HG02884 (cell line): ENCODE results near the gene SERPINA5.

Experiments used
- ATAC-seq: cut with Tn5 transposase; IDR thresholded peaks from one replicate; pipeline ENCODE4 v1.9.1; 2021; ENCODE audit warnings: mild to moderate bottlenecking, moderate library complexity; ENCODE audit not compliant: unreplicated experiment

Gene SERPINA5

DNA sequence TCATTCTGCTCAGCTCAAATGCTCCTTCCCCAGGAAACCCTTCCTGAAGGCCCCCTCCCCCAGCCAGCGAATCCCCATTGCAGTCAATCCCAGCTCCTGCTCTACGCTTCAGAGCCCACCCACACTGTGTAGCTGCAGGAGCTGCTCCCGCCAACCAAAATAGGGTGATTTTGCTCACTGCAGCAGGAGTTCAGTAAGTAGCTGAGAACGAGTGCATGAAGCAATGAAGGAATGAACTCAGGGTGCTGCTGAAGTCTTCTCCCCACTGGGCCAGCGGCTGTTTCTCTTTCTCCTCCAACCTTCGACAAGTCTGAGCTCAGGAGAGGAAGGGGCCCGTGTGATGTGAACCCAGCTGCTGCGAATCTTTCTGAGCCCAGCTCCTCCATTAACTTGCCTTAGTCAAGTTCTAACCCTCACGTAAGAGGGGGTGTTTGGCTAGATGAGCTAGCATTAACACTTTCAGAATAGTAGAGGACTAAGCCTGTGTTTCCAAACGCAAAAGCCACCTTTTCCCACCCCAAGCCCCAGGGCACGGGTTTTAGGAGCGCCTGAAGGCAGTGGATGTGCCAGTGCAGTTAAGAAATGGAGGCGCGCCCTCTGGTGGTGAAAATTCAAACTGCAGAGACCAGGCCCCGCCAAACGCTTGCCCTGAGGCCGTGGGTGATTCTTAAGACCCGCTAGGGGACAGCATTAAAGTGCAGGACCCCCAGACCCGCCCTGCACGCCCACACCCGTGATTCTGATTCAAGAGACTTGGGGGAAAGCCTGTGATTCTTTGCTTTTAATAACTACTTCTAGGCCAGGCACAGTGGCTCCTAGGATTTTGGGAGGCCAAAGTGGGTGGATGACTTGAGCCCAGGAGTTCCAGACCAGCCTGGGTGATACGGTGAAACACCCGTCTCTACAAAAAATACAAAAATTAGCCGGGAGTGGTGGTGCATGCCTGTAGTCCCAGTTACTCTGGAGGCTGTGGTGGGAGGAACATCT, 31.9 kb upstream of the SERPINA5 start:
- peak; percentile 60 for ATAC-seq

DNA sequence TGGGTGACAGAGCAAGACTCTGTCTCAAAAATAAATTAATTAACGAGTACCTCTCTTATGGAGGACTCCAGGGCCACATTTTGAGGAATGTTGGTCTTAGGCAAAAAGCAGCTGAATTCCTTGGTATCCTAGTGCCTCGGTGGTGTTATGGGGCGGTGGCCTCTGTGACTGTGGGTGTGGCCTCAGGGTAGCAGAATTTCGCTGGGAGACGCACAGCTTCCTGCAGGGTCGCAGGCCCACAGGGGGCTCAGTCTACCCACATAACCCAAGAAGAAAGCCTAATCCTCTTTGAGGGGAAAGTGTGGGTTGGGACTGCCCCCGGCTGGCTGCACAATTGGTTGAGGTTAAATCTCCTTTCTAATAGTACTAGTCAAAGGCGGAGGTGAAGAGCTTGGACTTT, 31.2 kb upstream of the SERPINA5 start:
- no peak for ATAC-seq

DNA sequence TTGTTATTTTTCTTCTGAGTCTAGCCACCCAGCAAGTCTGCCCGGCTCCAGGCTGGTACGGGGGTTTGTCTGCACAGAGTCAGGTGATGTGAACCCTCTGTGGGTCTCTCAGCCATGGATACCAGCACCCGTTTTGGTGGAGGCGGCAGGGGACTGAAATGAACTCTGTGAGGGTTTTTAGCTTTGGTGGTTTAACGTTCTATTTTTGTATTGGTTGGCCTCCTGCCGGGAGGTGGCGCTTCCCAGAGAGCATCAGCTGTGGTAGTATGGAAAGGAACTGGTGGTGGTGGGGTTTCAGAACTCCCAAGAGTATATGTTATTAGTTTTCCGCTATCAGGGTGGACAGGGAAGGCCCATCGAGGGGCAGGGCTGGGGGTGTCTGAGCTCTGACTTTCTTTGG, 25.2 kb upstream of the SERPINA5 start:
- ATAC-seq, result no peak

DNA sequence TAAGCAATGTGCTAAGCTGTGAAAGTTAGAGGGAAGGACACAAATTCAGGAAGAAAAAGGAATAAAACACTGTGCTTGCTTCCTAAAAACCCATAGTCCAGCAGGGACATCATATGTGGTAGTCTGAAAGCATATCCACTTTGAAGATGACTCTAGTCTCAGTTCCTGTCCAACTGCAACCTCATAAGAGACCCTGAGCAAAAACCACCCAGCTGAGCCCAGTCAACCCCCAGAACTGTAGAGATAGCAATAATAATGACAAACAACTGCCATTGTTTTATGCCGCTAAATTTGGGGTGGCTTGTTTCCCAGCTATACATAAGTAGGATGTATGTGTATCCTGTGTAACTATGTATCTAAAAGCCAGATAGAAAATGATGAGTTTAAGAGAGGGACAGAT, 23.9 kb upstream of the SERPINA5 start:
- no peak for ATAC-seq

DNA sequence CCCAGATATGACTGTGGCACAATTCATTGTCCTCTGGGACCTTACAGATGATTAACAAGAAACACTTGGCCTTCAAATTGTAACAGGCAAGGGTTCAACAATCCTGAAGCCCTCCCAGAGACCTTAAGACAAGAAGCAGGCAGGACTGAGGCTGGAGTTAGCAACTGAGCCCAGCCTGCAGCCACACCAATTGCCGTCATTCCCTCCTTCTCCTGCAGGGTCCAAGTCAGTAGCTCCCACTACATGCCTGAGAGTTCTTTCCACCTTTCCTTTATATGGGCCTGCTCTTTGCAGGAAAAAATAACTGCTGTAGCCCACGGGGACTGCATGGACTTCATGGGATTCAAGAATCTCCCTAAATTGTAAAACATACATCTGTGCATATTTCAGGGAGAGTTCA, 22.4 kb upstream of the SERPINA5 start:
- no peak for ATAC-seq

DNA sequence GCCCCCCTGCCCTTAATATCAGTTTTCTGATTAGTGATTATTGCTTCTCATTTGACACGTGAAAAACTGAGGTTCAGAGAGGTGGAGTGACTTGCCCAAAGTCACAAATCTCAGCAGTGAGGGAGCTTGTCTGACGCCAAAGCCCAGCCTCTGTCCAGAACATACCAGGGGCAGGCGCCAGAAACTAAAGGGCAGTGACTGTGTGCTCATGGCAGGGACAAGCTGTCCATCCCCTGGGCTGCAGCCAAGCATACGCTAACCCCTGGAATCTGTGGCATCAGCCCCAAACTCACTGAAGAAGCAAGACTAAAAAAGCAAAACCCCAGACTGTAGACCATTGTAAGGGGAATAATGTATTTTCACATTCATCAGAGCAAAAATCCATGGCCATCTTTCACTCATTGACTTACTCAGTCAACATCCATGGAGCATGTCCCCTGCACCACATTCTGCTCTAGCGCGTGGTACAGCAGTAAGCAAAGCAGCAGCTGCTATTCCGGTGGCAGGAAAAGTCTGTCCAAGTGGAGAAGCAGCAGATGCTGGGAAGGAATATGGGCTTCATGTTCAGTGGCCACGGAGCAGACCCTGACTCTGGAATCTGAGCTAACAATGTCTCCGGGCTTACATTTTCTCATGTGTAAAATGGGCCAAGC, 21.5 kb upstream of the SERPINA5 start:
- ATAC-seq, result no peak

DNA sequence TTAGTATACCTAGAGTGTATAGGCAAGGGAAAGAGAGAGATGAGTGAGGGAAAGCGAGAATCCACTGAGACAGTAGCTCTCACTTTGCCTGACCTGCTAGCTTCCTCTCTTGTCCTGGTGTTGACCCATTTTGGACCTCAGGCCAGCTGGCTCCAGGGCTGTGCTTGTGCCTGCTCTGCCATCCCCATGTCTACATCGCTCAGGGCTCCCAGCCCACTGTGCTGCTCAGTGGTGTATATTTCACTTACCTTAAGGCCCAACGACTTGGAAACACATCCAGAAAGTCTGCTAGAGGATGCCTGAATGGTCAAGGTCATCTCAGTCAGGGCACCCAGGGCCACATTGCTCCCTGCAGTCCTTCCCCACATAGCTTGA, 20.9 kb upstream of the SERPINA5 start:
- no peak for ATAC-seq

DNA sequence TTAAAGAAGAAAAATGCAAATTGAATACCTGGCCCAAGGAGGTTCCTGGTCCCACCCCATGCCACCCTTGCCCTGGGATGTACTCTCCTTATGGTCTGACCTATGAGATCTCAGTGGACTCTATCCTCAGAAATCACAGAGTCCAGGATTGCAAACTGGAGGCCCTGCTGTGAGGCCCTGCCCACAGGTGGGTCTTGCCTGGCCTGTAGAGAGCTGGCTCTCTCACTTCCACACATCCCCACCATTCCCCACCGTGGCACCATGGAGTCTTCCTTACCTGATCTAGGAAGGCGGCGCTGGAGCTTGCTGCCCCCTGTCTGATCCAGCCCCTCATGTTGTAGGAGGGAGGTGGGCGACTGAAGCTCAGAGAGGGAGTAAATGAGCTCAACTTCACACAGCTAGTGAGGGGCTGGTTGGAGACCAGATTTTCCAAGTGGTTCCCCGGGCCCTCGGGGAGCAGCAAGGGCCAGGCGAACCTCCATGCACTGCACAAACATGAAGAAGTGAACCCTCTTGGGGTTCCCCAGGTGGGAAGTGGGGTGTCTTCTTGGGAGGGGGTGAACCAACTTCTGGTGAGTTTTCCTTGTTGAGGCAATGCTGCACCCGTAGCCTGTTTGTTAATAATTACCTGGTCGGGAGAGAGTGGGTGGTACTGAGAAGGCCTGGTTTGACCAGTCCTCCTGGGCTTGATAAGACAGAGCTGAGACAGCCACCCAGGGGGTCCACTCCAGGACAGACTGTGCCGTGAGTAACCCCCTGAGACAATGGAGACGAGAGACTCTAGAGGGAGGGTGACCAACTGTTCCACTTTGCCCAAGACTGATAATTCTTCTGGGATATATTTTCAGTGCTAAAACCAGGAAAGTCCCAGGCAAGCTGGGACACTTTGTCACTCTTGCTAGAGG, 20.2 kb upstream of the SERPINA5 start, which contains the start of gene SERPINA4:
Gene SERPINA4 (plus strand): TSS at position 692 of the 905 bp plus-strand sequence. CDS start 2,041 bp downstream, outside the sequence.
- no peak for ATAC-seq

DNA sequence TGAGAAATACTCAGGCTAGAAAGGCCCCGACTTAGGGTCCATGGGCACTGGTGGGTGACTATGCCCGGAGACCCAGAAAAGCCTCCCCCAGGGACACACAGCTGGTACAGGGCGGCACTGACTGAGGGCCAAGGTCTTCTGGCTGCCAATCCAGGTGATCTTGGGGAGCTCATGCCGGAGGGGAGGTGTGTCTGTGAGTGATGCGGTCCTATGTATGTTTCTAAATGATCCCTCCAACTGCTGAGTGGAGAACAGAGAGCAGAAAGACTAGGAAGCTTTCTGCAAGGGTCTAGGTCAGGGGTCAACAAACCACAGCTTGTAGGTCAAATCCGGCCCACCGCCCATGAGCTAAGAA, 19.6 kb upstream of the SERPINA5 start:
- ATAC-seq, result no peak

DNA sequence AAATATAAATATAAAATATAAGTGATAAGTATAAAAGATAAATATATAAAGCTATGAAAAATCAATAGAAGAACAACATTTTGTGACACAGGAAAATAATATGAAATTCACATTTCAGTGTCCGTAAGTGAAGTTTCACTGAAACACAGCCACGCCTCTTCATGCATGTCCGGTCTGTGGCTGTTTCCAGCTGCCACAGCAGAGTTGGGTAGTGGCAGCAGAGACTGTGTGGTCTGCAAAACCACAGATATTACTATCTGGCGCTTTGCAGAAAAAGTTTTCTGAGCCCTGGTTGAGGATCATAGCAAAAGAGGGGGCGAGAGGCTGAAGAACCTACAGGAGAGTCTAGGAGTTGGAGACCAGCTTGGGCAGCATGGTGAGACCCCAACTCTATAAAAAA, 19.2 kb upstream of the SERPINA5 start:
- no peak for ATAC-seq

DNA sequence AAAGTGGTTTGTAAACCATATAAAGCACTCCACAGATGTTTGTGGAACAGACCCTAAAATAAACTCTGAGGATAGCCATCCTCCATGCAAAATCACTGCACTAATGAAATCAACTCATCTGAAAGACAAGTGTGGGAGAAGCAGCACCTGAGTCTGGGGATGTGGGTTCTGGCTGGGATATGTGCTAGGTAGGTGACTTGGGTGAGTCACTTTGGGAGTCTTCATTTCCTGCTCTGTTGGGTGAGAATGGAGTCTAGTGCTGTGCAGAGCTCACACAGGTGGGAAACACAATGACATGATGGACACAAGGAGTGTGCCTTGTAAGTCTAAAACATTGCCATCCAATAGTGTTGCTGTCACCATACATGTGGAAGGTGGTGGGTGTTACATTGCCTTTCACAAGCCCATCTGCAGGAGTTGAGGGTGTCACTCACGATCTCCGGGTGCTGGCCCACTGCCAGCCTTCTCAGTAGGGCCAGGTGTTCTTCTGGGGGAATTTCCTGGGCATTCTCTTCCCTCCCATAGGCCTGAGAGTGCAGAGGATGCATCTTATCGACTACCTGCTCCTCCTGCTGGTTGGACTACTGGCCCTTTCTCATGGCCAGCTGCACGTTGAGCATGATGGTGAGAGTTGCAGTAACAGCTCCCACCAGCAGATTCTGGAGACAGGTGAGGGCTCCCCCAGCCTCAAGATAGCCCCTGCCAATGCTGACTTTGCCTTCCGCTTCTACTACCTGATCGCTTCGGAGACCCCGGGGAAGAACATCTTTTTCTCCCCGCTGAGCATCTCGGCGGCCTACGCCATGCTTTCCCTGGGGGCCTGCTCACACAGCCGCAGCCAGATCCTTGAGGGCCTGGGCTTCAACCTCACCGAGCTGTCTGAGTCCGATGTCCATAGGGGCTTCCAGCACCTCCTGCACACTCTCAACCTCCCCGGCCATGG, 18.0 kb upstream of the SERPINA5 start:
- no peak for ATAC-seq

DNA sequence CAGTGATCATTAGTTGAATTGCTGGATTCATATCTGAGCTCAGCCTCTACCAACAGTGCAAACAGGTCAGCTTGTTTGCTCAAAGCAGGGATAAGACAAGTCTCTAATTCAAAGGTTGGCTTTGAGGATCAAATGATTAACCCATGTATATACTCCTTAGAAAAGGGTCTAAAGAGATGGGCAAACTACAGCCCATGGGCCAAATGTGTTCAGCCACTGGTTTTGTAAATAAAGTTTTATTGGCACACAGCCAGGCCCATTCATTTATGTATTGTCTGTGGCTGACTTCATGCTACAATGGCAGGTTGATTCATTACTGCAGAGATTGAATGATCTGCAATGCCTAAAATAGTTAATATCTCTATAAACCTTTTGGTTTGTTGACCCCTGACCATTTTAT, 16.8 kb upstream of the SERPINA5 start:
- ATAC-seq, result no peak

DNA sequence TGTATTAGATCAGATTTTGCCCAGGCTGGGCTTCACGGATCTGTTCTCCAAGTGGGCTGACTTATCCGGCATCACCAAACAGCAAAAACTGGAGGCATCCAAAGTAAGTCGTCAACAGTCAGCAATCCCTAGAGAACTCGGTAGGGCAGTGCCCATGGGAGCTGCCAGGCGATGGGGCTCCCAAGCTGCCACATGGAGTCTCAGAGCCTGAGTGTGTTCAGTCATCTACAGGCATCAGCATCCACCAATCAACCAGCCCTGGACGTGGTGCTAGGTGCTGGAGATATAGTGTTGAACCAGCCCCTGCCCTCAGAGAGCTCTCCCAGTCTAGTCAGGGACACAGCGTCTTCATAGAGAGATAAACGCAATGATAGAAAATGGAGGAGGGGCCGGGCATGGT, 13.0 kb upstream of the SERPINA5 start:
- ATAC-seq, result no peak

DNA sequence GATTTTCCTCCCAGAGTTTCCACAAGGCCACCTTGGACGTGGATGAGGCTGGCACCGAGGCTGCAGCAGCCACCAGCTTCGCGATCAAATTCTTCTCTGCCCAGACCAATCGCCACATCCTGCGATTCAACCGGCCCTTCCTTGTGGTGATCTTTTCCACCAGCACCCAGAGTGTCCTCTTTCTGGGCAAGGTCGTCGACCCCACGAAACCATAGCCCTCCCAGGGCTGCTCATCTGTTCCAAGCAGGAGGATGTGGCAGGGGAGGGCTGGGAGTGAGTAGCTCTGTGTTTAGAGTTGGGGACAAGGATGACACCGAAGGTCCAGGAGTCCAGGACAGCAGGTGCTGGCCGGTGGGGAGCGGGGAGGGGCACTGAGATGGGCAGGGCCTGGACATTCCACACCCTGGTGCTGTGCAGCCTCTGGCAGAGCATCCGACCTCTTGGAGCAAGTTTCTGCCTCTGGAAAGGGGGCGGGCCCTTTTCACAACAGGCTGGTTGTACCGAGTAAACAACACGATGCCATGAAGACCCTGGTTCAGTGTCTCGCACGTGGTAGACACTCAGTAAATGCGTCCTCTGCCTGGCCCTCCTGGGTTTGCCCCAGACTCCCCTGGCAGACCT, 11.7 kb upstream of the SERPINA5 start:
- no peak for ATAC-seq

DNA sequence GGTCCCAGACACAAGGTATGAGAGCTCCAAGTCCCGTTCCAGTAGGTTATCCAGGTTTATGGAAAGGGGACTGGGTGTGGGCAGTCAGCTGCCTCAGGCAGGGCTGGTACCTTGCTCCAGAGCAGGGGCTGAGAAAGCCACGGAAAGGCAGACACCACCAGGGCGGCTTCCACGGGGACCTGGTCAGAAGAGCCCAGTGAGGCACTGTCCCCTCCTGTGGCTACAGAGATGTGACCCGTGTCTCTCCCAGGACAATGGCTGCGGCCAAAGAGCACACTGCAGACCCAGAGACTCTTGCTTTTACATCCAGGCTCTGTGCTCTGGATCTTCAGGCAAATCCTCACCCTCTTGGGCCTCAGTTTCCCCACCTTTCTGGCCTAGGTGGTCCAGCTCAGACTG, 11.2 kb upstream of the SERPINA5 start:
- no peak for ATAC-seq

DNA sequence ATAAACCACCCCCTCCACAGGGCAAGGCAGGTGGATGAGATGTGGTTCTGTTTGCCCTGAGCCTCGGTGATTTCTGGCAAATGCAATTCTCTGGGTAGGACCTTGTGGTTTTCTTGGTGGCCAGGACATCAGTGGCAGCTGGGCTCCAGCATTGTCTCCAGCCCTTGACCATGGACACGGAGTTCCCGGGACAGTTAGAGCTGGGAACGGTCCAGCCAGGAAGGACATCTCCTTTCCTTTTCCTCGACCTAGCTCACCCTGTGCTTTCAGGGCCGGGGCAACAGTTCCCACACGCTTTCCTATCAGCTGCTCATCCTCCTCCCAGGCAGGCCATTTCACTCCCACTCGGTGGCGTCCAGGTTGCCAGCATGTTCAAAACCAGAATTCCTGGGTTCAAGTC, 10.8 kb upstream of the SERPINA5 start:
- no peak for ATAC-seq

DNA sequence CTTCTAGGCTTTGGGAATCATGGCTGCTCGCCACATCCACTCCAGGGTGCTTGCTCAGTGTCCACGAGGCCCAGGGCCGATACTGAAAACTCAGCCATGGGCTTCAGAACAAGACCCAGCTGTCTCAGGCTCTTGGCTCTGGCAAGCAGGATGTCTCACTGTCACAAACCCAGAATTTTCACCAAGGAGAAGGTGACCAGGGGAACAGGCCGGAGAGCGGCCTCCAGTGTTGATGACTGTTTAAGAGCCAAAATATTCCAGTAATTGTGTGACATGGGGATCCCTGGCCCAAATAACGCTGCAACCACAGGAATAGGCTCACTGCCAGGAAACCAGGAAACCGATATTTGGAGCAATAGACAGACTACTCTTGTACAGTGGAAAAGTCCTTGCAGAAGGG, 9.8 kb upstream of the SERPINA5 start:
- ATAC-seq, result no peak

DNA sequence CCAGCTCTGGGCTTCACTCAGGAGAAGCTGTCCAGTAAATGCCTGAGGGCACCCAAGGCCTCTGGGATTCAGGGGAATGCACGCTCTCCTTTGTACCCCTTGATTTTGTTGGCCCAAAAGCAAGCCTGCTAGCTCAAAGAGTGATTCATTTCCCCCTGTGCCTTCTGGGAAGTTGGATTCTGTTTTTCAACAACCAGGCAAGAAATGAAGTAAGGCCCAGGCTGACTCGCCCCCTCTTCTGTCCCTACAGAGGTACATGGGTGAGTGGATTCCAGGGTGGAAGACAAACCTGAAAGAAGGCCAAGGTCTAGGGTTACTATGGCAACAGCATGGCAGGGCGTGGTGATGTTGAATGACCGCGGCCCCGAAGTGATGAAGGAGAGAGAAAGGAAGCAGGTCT, 9.3 kb upstream of the SERPINA5 start:
- no peak for ATAC-seq

DNA sequence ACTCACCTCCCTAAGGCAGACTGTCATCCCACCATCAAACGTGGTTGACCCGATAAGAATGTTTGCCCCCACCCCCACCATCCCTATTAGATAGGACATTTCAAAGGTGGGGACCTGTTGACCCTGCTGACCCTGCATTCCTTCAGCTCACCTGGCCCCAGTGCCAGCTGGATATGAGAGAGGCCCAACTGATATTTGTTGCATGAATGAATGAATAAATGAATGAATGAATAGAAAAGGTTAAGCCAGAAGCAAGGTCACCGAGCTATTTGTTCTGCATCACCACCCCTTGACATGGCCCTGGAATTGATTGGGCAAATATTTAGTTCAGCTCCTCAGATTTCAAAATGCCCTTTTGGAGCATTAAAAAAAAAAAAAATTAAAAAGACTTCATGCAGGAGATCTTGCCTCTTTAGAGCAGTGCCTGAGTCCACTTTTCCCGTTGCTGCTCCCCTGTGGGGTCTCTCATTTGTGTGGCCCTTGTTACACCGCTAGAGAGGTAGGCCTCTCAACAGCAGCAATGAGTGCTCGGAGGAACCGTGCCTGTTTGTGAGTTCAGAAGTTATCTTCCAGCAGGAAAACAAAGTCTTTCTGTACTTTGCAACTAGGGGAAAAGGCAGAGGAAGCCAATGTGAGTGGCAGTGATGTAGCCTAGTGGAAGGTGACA, 8.5 kb upstream of the SERPINA5 start:
- no peak for ATAC-seq
